Measurements from ENCODE around the gene UXT.
A peak's percentile ranks its signal among the peaks of the same experiment; 100 is the strongest.

UXT gene

GRCh38 chrX:47648376-47648775 lies 10.6 kb downstream of the UXT start:
- DNase-seq = no peak

GRCh38 chrX:47646636-47647035 lies 12.3 kb downstream of the UXT start:
- no peak for DNase-seq

GRCh38 chrX:47645530-47645929 lies 13.4 kb downstream of the UXT start:
- no peak for DNase-seq

- DNase-seq = no peak
Measured at GRCh38 chrX:47644557-47645091, 14.4 kb downstream of the UXT start.

- no peak for DNase-seq
Measured at GRCh38 chrX:47643926-47644325, 15.1 kb downstream of the UXT start.

GRCh38 chrX:47638816-47639215 lies 20.2 kb downstream of the UXT start:
- DNase-seq = no peak

- no peak for DNase-seq
Measured at GRCh38 chrX:47637546-47638195, 21.3 kb downstream of the UXT start.

GRCh38 chrX:47634871-47635575 lies 24.0 kb downstream of the UXT start:
- no peak for DNase-seq

- no peak for DNase-seq
Measured at GRCh38 chrX:47633689-47634590, 25.0 kb downstream of the UXT start.

GRCh38 chrX:47632666-47633065 lies 26.3 kb downstream of the UXT start:
- no peak for DNase-seq

GRCh38 chrX:47631676-47632075 lies 27.3 kb downstream of the UXT start:
- no peak for DNase-seq

- no peak for DNase-seq
Measured at GRCh38 chrX:47629419-47630200, 29.4 kb downstream of the UXT start, which contains the start of gene CFP. Gene CFP (minus strand): TSS chrX:47629930. CDS start chrX:47629844, 86 bp downstream.

GRCh38 chrX:47628982-47629381 lies 30.0 kb downstream of the UXT start:
- DNase-seq = no peak

GRCh38 chrX:47625365-47625764 lies 33.6 kb downstream of the UXT start:
- no peak for DNase-seq

- DNase-seq = peak; percentile 6
Measured at GRCh38 chrX:47623540-47624027, 35.4 kb downstream of the UXT start.

GRCh38 chrX:47621851-47622250 lies 37.1 kb downstream of the UXT start:
- DNase-seq = no peak

- DNase-seq = no peak
Measured at GRCh38 chrX:47620303-47620685, 38.7 kb downstream of the UXT start.

- DNase-seq = no peak
Measured at GRCh38 chrX:47619486-47620302, 39.3 kb downstream of the UXT start, which contains the start of gene SYN1. Gene SYN1 (minus strand): TSS chrX:47619857. CDS start chrX:47619728, 129 bp downstream.

- DNase-seq = no peak
Measured at GRCh38 chrX:47618923-47619485, 40.0 kb downstream of the UXT start.

- no peak for DNase-seq
Measured at GRCh38 chrX:47614618-47615017, 44.4 kb downstream of the UXT start.

GRCh38 chrX:47613082-47613481 lies 45.9 kb downstream of the UXT start:
- DNase-seq = no peak

All from NCI-H187 treated with DMSO at 0.1 percent for 48 hours (cell line).